Ureter (tissue), 1 donor: ENCODE results near the gene PJA1. TPM values are rescaled to one million over a fixed set of nuclear protein-coding genes. Genes with fewer than 3 reads are reported as not detected.

Experiments used
- DNase-seq: peaks from one replicate; pipeline ENCODE4 v3.0.0-alpha.2; 2020; ENCODE audit warnings: low spot score
- total RNA-seq: library from RNA; stranded (reverse); gene quantifications from one replicate; pipeline ENCODE4 v1.2.4, GENCODE V29; 2023
- donor health status: DM: yes; HTN: yes; CAD: no.

The PJA1 gene, protein sequence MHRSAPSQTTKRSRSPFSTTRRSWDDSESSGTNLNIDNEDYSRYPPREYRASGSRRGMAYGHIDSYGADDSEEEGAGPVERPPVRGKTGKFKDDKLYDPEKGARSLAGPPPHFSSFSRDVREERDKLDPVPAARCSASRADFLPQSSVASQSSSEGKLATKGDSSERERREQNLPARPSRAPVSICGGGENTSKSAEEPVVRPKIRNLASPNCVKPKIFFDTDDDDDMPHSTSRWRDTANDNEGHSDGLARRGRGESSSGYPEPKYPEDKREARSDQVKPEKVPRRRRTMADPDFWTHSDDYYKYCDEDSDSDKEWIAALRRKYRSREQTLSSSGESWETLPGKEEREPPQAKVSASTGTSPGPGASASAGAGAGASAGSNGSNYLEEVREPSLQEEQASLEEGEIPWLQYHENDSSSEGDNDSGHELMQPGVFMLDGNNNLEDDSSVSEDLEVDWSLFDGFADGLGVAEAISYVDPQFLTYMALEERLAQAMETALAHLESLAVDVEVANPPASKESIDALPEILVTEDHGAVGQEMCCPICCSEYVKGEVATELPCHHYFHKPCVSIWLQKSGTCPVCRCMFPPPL
- 24.9 TPM for total RNA-seq

DNA sequence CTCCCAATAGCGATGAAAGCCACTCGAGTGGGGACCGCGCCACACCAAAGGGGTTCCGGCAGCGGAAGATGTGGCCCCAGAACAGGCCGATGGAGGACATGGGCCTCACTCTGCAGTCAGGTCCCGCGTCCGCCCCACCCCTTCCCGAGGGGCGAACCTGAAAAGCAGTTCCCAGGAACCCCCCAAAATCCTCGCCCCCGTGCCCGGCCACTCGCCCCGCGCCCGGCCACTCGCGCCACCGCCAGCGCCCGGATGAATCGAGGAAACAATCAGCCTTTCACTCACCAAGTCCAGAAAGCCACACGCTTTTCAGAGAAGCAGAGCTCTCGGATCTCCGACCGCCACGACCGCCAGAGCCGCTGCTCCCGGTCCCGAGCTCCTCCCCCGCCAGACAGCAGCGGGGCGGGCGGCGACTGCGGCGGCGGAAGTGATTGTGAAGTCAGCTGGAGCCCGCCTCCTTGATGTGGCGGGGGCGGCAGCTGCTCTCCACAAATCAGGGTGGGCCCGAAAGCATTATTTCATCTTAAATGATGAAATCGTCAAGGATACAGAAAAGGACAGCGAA lies at the start of gene PJA1:
Gene PJA1 (minus strand): TSS at position 367 of the 565 bp plus-strand sequence. CDS start 2,380 bp downstream, outside the sequence.
- DNase-seq = peak; percentile 74

DNA sequence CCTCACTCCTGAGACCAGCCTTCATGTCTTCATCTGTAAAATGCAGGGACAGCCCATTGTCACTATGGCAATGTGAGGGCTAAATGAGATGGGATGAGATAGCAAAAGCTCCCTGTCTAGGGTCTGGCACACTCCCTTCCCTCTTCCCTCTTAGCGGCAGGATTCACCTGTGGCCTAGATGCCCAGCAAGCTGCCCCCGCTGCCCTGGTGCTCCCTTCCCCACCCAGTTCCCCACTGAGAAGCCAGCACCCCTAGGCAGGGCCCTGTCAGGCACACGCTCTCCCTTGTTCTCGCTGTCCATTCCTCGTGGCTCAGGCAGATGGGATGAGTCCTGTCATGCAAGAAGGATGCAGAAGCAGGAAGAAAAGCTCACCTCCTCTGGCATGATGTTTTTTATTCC lies 49.2 kb upstream of the PJA1 start:
- DNase-seq = no peak

DNA sequence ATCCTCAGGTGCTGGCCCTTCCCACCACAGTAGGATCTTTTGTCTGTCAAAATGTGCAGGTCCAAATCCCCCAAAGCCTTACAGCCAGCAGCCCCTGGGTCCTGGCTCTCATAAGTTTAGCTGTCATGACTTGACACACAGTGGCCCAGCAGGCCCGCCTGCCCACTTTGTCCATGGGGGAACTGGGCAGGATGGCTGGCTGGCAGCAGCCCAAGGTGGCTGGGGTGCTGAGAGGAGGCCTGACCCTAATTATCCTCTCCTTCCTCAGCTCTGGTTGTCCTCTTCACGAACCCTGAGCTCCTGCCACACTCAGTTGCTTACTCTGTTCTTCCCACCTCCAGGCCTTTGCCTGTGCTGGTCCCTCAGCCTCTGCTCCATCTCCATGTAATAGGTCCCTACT lies 46.4 kb upstream of the PJA1 start:
- no peak for DNase-seq

DNA sequence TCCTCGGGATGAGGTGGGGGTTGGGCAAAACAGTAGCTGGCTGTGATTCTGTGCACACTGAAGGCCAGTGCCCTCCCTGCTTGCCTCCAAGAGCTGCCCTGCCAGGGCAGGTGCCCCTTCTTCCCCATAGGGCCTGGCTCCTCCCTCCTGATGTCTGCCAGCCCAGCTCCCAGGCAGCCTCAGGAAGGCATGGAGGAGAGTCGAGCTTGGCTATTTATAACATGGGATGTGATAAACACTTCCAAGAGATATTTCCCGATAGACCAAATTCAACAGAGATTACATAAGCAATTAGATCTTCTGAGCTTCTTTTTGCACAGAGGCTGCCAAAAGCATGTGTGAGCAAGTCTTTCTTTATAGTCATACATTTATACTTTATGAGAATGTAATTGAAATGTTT lies 45.3 kb upstream of the PJA1 start:
- DNase-seq = no peak

DNA sequence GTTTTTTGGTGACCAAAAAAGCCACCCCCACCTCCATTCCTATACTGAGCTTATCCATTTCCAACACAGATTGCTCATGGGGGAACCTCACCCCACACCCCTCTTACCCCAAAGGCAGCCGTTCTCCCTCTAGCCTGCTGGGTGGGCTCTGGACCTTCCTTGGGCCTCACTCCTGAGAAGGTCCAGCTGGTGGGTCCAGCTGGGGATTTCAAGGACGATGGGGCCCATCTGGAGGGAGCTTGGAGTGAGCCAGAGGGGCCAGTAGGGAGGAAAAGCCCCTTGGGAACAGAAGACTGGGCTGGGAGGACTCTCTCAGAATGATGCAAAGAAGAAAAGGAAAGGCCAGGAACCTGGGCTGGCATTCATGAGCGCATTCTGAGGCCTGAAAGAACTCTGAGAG lies 42.0 kb upstream of the PJA1 start:
- DNase-seq = no peak

DNA sequence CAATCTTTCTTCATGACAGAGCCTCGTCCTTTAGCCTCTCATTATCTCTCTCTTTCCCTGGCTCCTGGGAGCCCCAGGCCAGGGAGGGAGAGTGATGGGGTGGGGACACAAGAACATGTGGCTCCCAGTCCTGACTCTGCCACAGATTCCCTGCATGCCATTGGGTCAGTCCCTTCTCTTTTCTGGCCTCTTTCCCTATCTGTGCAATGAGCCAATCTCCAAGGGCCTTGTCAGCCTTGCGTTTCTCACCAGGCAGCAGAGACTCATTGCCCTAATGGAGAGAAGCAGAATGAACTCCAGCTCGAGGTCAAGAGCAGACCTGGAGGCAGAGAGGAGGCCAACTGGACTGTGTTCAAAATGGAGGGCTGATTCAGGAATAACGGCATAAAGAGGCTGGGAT lies 38.4 kb upstream of the PJA1 start:
- DNase-seq = no peak

DNA sequence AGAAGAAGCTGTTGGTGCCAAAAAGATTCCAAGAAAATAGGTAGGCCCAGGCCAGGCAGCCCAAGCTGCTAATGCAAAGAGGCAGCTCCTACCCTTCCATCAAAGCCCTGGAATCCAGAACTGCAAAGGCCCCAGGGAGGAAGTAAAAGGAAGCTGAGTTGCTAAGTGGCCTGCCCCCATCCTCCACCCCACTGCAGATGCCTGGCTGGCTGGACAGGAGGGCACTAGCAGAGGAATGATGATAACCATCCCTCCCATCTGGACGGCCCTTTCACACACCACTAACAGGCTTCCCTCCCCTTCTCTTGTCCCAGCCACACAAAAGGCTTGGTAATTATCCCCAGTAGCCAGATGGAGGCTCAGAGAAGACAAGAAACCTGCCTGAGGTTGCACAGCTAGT lies 32.4 kb upstream of the PJA1 start:
- DNase-seq = no peak

DNA sequence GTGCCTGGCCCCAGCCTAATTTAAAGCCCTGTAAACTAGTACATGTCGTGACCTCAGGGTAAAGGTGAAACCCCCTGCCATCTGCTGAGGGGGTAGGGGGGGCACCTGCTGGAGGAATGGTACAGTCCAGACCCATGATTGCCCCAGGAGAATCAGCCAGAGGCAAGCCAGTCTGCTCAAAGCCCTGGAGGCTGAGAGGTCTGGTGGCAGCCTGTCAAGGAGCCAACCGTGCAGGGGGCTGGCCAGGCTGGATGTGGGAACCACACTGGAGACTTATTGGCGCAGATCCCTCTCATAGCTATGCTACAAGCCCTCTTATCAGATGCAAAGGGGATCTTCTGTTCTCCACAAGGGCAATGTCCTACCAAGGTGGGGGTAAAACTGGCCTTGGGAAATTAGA lies 31.4 kb upstream of the PJA1 start:
- no peak for DNase-seq

DNA sequence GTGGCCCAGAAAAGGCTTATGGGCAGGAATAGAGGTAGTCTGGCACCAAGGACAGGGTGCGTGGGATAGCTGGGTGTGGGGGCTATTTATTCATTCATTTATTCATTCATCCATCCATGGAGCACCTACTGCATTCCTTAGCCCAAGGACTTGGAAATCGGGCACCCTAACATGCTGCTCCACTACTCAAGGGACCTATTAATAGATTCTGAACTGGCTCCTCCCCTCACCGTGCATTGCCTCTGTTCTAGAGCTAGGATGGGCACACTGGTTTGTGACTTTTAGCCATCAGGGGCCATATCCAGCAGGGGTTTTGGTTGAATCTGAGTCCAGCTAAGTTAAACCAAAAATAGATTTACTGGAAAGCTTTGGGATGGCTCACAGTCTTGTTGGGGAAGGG lies 30.6 kb upstream of the PJA1 start:
- no peak for DNase-seq

DNA sequence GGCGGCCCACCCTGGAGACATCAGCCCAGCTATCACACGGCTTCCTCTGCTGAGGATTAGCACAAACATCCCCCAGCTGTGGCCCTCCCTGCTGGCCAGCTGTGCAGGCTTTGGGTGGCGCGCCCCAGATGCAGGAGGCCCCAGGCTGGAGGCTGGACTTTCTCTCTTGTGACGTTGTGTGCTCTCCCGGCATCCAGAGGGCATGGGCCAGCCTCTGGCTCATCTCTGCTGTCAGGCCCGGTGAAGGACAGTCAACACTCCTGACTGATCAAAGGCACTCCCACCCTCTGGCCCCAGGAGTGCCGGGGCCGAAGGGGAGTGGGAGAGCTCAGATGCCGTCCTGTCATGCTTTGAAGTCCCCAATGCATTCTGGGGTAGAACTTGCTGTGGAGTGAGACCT lies 29.9 kb upstream of the PJA1 start:
- DNase-seq = no peak

DNA sequence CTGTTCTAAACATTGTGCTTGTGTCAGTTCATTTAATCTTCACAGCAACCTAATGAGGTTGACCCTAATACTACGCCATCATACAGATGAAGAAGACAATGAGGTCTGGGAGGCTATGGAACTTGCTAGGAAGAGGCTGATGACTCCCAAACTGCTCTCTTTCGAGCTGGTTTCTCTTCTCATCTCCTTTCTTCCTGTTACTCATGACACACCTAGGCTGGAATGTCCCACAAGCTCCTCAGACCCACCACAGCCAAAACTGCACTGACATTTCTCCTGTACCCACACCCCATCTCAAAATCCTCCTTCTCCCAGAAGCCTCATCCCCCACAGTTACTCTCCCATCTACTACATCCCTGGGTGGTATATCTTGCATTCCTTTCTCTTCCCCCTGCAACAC lies 27.4 kb upstream of the PJA1 start:
- no peak for DNase-seq

DNA sequence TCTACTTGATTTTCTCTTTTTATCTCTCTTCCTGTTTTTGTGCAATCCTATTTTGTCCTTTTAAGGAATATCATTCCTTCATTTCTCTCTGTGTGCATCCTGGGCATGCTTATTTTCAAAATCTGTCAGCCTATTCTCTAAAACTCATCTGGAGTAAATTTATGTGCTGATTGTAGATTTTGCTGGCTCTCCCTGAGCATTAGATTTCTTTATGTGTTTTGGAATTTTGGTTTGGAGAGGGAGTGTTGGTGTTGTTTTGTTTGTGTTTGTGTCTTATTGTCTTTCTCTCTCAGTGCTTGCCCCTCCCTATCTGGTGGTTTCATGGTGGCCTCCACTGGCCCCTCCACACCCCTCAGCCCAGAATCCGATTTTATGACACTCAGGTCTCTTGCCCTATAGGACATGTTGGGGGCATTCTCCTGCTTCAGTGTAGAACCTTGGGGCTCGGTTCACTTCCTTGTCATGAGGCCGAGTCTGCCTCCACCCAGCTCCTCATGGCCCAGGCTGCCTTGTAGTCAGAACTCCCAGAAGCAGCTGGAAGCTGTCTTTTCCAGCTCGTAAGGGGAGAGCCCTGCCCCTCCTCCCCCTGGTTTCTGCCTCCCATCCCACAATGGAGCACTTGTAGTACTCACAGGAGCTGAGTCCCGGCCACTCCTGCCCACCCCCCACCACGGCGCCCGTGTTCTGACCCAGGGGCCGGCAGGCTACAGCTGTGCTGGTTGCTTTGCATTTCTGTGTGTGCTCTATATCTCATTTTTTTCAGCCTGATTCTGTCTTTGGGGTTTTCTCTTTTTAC lies 24.5 kb upstream of the PJA1 start:
- no peak for DNase-seq

DNA sequence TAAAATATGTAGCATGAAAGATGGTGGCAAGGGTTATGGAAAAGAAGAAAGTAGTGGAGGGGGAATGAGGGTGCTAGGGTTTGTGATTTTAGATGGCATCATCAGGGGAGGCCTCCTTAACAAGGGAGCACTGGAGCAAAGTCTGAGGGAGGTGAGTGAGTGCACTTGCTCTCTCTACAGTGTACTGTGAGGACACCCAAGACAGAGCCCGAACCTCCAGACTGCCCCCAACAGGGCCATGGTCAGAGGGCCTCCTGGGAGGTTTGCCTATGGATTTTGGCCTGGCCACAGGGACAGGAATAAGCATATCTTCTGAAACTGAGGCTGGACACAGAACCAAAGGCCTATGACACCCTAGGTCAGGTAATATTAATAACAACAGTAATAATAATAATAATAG lies 21.4 kb upstream of the PJA1 start:
- no peak for DNase-seq

DNA sequence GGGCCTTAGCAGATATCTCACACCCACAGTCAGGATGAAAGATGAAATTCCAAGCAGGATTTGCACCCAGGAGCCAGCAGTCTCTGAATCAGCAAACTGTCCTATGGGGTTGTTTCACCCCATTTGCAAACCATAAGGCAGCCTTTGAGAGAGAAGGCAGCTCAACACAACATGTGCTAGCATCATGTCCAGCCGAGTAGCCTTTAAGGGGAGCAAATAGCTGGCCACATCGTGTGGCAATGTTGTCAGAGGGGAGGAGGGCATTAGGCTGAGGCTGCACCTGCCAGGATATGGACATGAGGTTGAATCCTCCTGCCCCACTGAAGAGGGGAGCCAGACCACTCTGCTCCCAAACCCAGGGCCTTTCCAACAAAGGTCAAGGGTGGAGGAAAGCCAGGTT lies 20.6 kb upstream of the PJA1 start:
- DNase-seq = no peak

DNA sequence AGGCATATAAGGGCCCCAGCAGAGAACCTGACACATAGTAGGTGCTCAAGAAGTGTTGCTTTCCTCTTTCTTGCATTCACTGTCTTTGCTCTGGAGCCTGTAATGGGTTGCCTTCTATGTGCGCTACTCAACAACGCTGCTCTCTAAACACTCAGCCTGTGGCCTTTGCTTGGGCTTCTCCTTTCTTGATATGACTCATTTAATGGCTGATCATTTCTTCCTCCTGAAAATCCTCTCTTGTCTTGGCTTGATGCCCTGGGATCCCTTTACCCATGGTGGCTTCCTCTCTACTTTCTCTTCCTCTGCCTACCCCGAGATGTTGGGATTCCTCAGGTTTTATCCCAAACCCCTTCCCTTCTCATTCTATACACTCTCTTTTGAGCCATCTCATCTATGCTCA lies 19.9 kb upstream of the PJA1 start:
- DNase-seq = no peak

DNA sequence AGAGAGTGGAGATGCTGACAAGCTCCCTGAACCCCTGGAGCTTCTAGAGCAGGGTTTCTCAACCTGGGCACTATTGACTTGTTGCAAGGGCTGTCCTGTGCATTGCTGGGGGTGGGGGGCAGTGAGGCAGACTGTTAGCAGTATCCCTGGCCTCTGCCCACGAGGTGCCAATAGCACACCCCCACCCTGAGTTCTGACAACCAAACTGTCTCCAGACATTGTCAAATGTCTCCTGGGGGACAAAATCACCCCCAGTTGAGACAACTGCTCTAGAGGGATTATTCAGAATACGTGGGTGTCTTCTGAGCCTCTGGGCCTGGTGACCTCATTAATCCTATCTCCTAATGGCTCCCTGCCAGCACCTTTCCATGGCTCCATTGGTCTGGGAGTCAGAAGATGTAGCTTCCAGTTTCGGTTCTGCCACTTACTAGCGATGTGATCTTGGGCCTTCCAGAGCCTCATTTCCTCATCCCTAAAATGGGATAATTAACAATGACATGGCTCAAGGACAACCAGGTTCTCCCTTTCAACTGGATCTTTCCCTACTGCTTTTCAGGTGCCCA lies 17.6 kb upstream of the PJA1 start:
- no peak for DNase-seq

DNA sequence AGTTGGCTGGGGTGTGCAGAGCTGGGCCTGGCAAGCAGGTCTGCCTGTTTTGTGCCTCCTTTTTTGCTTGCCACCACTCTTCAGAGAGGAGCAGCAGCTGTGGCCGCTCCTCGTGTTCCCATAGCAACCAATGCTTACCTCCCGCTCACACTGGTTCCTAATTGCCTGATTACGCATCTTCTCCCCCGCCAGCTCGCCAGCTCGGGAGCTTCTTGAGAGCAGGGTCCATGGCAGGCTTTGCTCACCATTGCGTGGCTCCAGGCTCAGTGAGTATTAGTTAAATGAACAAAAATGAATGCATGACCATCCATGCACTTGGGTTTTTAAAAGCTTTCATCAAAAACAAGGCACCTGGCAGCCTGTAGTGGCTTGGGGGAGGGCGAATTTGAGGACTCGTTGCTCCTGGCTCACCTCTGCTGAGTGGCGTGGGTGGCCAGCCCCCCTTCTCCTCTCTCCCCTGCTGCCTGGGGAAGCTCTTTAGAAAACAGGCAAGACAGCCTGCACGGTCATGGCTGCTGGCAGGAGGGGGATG lies 14.2 kb upstream of the PJA1 start:
- no peak for DNase-seq

DNA sequence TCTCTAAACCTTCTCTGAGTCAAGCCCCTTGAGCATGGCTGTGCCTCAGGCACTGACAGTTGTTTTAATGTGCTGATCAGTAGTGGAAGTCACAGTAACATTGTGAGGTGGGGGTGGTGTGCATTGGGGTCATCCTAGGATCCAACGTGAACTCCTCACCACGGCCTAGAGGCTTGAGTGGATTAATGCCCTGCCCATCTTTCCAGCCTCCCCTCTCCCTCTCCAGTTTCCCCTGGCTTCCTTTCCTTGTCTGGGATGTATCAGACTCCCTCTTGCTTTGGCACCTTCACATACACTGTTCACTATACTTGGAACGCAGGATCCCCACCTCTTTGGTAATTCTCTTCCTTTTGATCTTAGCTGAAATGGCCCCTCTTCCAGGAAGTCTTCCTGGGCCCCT lies 13.3 kb upstream of the PJA1 start:
- DNase-seq = no peak

DNA sequence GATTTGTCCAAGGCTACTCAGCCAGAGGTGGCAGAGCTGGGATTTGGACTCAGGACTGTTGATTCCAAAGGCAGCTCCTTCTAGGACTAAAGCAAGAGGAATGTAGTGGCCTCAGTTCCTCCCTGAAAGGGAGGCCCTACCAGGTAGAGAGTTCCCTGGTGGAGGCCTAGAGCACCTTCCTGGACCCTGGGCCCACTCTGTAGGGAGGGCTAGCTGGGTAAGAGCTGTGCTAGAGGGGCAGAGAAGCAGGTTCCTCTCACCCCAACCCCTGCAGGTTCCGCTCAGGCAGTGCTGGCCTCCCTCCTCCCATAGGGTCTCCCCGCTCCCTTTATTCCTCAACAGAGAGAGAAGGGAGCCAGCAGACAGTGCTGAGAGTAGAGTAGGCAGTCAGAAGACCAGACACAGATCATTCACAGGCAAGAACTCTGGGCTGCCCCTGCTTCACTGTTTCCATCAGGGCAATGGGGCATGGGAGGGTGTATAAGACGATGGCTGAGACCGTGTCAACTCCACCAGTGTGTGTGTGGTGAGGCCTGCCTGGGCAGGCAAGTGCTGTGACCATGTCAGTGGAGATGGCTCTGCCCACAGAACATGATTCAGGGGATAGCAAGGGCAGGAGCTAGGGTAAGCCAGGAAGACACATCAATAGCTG lies 12.4 kb upstream of the PJA1 start:
- no peak for DNase-seq

DNA sequence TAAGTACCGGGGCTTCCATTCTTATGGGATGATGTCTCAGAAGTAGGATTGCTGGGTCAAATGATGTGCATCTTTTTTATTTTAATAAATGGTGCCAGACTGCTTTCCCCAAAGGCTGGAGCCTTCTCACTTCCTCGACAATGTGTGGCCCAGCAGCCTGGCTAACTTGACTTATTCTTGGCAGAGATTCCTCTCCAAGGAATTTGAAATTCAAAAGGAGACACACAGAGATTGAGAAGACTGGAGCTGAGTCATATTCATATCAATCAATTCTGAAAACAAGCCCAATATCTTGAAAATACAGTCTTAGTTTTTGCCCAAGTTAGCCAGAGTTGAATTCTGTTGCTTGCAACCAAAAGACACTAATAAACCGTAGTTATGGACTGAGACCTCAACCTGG lies 10.8 kb upstream of the PJA1 start:
- DNase-seq = no peak

DNA sequence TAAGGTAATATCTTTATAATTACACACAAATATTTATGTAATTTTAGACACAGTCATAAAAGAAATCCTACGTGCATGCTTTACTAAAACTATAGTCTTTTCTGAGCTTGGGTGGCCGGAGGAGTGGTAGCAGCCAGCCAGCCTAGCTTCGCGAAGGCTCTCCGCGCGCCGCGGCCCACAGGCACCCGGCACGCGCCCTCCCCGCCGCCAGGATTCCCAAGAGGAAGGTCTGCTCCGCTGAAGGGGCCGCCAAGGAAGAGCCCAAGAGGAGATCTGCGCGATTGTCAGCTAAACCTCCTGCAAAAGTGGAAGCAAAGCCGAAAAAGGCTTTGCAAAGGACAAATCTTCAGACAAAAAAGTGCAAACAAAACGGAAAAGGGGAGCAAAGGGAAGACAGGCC lies 8.7 kb upstream of the PJA1 start:
- DNase-seq = no peak

DNA sequence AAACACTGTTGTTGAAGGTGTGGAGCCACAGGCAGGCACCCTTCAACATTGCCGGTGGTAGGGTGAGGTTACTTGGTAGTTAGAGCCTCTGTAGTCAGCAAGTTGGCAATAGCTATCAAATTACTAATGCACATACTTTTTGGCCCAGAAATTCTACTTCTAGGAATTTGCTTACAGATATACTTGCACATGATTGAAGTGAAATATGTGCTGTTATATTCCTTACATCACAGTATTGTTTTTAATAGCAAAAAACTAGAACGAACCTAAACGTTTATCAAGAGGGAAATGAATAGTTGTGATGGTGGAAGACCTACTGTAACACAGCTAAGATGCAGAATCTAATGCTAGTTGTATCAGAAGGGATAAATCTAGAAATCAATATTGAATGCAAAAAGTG lies 7.7 kb upstream of the PJA1 start:
- DNase-seq = no peak
